Measurements from ENCODE around the gene GBF1. TPM values are rescaled to one million over a fixed set of nuclear protein-coding genes. Genes with fewer than 3 reads are reported as not detected.
"Not testable (repeated sequence)": the region's sequence is repeated elsewhere in the genome, so short reads cannot be mapped to it uniquely, and the experiment has no call there.

GBF1 gene
- total and polyA plus RNA-seq, 2 experiments from 2014 or later, result 43.1 to 55.4 TPM

GRCh38 chr10:102298899-102299298 lies 53.6 kb downstream of the GBF1 start:
- Histone ChIP-seq H3K79me2 (peaks cover 88% of the 10 kb centered on the region), H3K9me2 (replicated peaks; ENCODE audit: insufficient read depth) (no peaks in the 10 kb centered on the region), H3K36me3 (replicated peaks; ENCODE audit: insufficient read depth, low read depth) (no peaks in the 10 kb centered on the region), H4K20me1 (ENCODE audit: insufficient read depth, poor library complexity, severe bottlenecking) (peaks cover 33% of the 10 kb centered on the region), H3K9me3 (ENCODE audit: low read depth) (no peaks in the 10 kb centered on the region), H3K27ac (no peak overlapping the region), H3K4me2 (no peak overlapping the region), H3K4me3 (no peak overlapping the region), H3K27me3 (no peaks in the 10 kb centered on the region), H3K4me1 (ENCODE audit: insufficient read depth) (no peaks in the 10 kb centered on the region), H2AFZ (no peak overlapping the region)
- DNase-seq (ENCODE audit: low spot score), result no peak
- TF ChIP-seq EZH2 (IDR thresholded peaks at IDR 0.05; ENCODE audit: borderline replicate concordance), result no peak
- no peak for TF ChIP-seq EZH2phosphoT487 (IDR thresholded peaks at IDR 0.05; ENCODE audit: low read depth, severe bottlenecking, unreplicated experiment)
- TF ChIP-seq CTCF (IDR thresholded peaks at IDR 0.05; ENCODE audit: poor library complexity), result no peak

- no peaks in the 10 kb centered on the region for H3K4me1 ChIP-seq (ENCODE audit: insufficient read depth)
- H3K36me3 ChIP-seq (replicated peaks; ENCODE audit: insufficient read depth, low read depth), result no peaks in the 10 kb centered on the region
- H2AFZ ChIP-seq, result no peak overlapping the region
- no peak for DNase-seq (ENCODE audit: low spot score)
- H4K20me1 ChIP-seq (ENCODE audit: insufficient read depth, poor library complexity, severe bottlenecking), result peaks cover 28% of the 10 kb centered on the region
- no peaks in the 10 kb centered on the region for H3K27me3 ChIP-seq
- no peak overlapping the region for H3K4me2 ChIP-seq
- H3K79me2 ChIP-seq, result peaks cover 88% of the 10 kb centered on the region
- no peak overlapping the region for H3K4me3 ChIP-seq
- no peak for TF ChIP-seq EZH2phosphoT487 (IDR thresholded peaks at IDR 0.05; ENCODE audit: low read depth, severe bottlenecking, unreplicated experiment)
- no peak for TF ChIP-seq EZH2 (IDR thresholded peaks at IDR 0.05; ENCODE audit: borderline replicate concordance)
- TF ChIP-seq CTCF (IDR thresholded peaks at IDR 0.05; ENCODE audit: poor library complexity), result no peak
- no peaks in the 10 kb centered on the region for H3K9me2 ChIP-seq (replicated peaks; ENCODE audit: insufficient read depth)
- no peaks in the 10 kb centered on the region for H3K9me3 ChIP-seq (ENCODE audit: low read depth)
- H3K27ac ChIP-seq, result peak overlapping the region; percentile 23
Observed at GRCh38 chr10:102299873-102300272, 54.5 kb downstream of the GBF1 start.

GRCh38 chr10:102300278-102300843 lies 55.0 kb downstream of the GBF1 start:
- Histone ChIP-seq H3K9me2 (replicated peaks; ENCODE audit: insufficient read depth) (no peaks in the 10 kb centered on the region), H3K27ac (peak overlapping the region; percentile 23), H3K4me2 (no peak overlapping the region), H4K20me1 (ENCODE audit: insufficient read depth, poor library complexity, severe bottlenecking) (peaks cover 26% of the 10 kb centered on the region), H3K79me2 (peaks cover 88% of the 10 kb centered on the region), H3K4me3 (no peak overlapping the region), H3K27me3 (no peaks in the 10 kb centered on the region), H2AFZ (no peak overlapping the region), H3K36me3 (replicated peaks; ENCODE audit: insufficient read depth, low read depth) (no peaks in the 10 kb centered on the region), H3K4me1 (ENCODE audit: insufficient read depth) (no peaks in the 10 kb centered on the region), H3K9me3 (ENCODE audit: low read depth) (no peaks in the 10 kb centered on the region)
- no peak for TF ChIP-seq CTCF (IDR thresholded peaks at IDR 0.05; ENCODE audit: poor library complexity)
- WGBS (ENCODE audit: low lambda C conversion rate, missing lambda C conversion rate), result 78% methylated on average over 4 of the region's 4 CpGs
- no peak for DNase-seq (ENCODE audit: low spot score)

GRCh38 chr10:102300912-102301311 lies 55.6 kb downstream of the GBF1 start:
- H3K27me3 ChIP-seq; H2AFZ ChIP-seq; H3K9me2 ChIP-seq (replicated peaks; ENCODE audit: insufficient read depth); DNase-seq (ENCODE audit: low spot score); H3K4me3 ChIP-seq; H3K36me3 ChIP-seq (replicated peaks; ENCODE audit: insufficient read depth, low read depth); H3K4me2 ChIP-seq; H3K9me3 ChIP-seq (ENCODE audit: low read depth); H3K4me1 ChIP-seq (ENCODE audit: insufficient read depth): not testable (repeated sequence)
- H3K27ac ChIP-seq, result peak overlapping the region; percentile 23
- WGBS (ENCODE audit: low lambda C conversion rate, missing lambda C conversion rate), result 55% methylated on average over 3 of the region's 3 CpGs
- H4K20me1 ChIP-seq (ENCODE audit: insufficient read depth, poor library complexity, severe bottlenecking), result peaks cover 27% of the 10 kb centered on the region
- H3K79me2 ChIP-seq, result peaks cover 88% of the 10 kb centered on the region

GRCh38 chr10:102301332-102301731 lies 56.0 kb downstream of the GBF1 start:
- not testable (repeated sequence) for H3K9me3 ChIP-seq (ENCODE audit: low read depth); DNase-seq (ENCODE audit: low spot score); H3K4me2 ChIP-seq; H3K4me3 ChIP-seq; H3K4me1 ChIP-seq (ENCODE audit: insufficient read depth); H3K36me3 ChIP-seq (replicated peaks; ENCODE audit: insufficient read depth, low read depth); H3K9me2 ChIP-seq (replicated peaks; ENCODE audit: insufficient read depth); H2AFZ ChIP-seq; H3K27me3 ChIP-seq; H3K27ac ChIP-seq
- Histone ChIP-seq H3K79me2 (peaks cover 88% of the 10 kb centered on the region), H4K20me1 (ENCODE audit: insufficient read depth, poor library complexity, severe bottlenecking) (peaks cover 27% of the 10 kb centered on the region)
- 91% methylated on average over 13 of the region's 25 CpGs for WGBS (ENCODE audit: low lambda C conversion rate, missing lambda C conversion rate)

All from hepatocyte (in vitro differentiated cells).